Measurements from ENCODE around the gene CFAP53. TPM values are rescaled to one million over a fixed set of nuclear protein-coding genes. Genes with fewer than 3 reads are reported as not detected.

The CFAP53 gene
- total and polyA plus RNA-seq, 4 donors: 1.5 to 4.8 (median 3.6) TPM

- Histone ChIP-seq H3K4me3 (ENCODE audit: low read depth, low read length) (no peak overlapping the region), H3K4me1 (ENCODE audit: control insufficient read depth, insufficient read depth, low read length) (peaks cover 7% of the 10 kb centered on the region), H3K9me3 (ENCODE audit: control insufficient read depth, insufficient read depth, low read length) (no peaks in the 10 kb centered on the region), H3K27me3 (ENCODE audit: control insufficient read depth, insufficient read depth, low read length) (peaks cover 35% of the 10 kb centered on the region), H3K27ac (ENCODE audit: low read depth, low read length) (no peak overlapping the region), H3K36me3 (ENCODE audit: control insufficient read depth, insufficient read depth, low read length) (no peaks in the 10 kb centered on the region)
- WGBS (ENCODE audit: insufficient coverage): 100% methylated on average over 1 of the region's 6 CpGs
- DNase-seq (ENCODE audit: low read depth in 4 of 6, low spot score in 6 of 6): no peak
These were observed 77.6 kb downstream of the CFAP53 start for GRCh38 chr18:50188652-50189051.

- WGBS (ENCODE audit: insufficient coverage): 100% methylated on average over 1 of the region's 3 CpGs
- Histone ChIP-seq H3K4me1 (ENCODE audit: control insufficient read depth, insufficient read depth, low read length) (no peaks in the 10 kb centered on the region), H3K4me3 (ENCODE audit: low read depth, low read length) (no peak overlapping the region), H3K27me3 (ENCODE audit: control insufficient read depth, insufficient read depth, low read length) (peaks cover 26% of the 10 kb centered on the region), H3K9me3 (ENCODE audit: control insufficient read depth, insufficient read depth, low read length) (no peaks in the 10 kb centered on the region), H3K36me3 (ENCODE audit: control insufficient read depth, insufficient read depth, low read length) (no peaks in the 10 kb centered on the region), H3K27ac (ENCODE audit: low read depth, low read length) (no peak overlapping the region)
- DNase-seq (ENCODE audit: low read depth in 4 of 6, low spot score in 6 of 6): no peak
These were observed 78.6 kb downstream of the CFAP53 start for GRCh38 chr18:50187659-50188058.

GRCh38 chr18:50186385-50186784 is 79.9 kb downstream of the CFAP53 start:
- H3K9me3 ChIP-seq (ENCODE audit: control insufficient read depth, insufficient read depth, low read length): no peaks in the 10 kb centered on the region
- WGBS (ENCODE audit: insufficient coverage): no CpG with 5 or more reads among the region's 1 CpG
- H3K27ac ChIP-seq (ENCODE audit: low read depth, low read length): no peak overlapping the region
- H3K4me1 ChIP-seq (ENCODE audit: control insufficient read depth, insufficient read depth, low read length): no peaks in the 10 kb centered on the region
- H3K36me3 ChIP-seq (ENCODE audit: control insufficient read depth, insufficient read depth, low read length): no peaks in the 10 kb centered on the region
- no peak for DNase-seq (ENCODE audit: low read depth in 4 of 6, low spot score in 6 of 6)
- no peak overlapping the region for H3K4me3 ChIP-seq (ENCODE audit: low read depth, low read length)
- peaks cover 14% of the 10 kb centered on the region for H3K27me3 ChIP-seq (ENCODE audit: control insufficient read depth, insufficient read depth, low read length)

GRCh38 chr18:50183556-50183955 is 82.7 kb downstream of the CFAP53 start:
- H3K4me3 ChIP-seq (ENCODE audit: low read depth, low read length): no peak overlapping the region
- DNase-seq (ENCODE audit: low read depth in 4 of 6, low spot score in 6 of 6): no peak
- H3K9me3 ChIP-seq (ENCODE audit: control insufficient read depth, insufficient read depth, low read length): no peaks in the 10 kb centered on the region
- H3K36me3 ChIP-seq (ENCODE audit: control insufficient read depth, insufficient read depth, low read length): no peaks in the 10 kb centered on the region
- H3K27me3 ChIP-seq (ENCODE audit: control insufficient read depth, insufficient read depth, low read length): no peaks in the 10 kb centered on the region
- H3K4me1 ChIP-seq (ENCODE audit: control insufficient read depth, insufficient read depth, low read length): no peaks in the 10 kb centered on the region
- WGBS (ENCODE audit: insufficient coverage): 81% methylated on average over 2 of the region's 5 CpGs
- H3K27ac ChIP-seq (ENCODE audit: low read depth, low read length): no peak overlapping the region

GRCh38 chr18:50182511-50182910 is 83.8 kb downstream of the CFAP53 start:
- H3K27me3 ChIP-seq (ENCODE audit: control insufficient read depth, insufficient read depth, low read length): no peaks in the 10 kb centered on the region
- no peak overlapping the region for H3K27ac ChIP-seq (ENCODE audit: low read depth, low read length)
- no peaks in the 10 kb centered on the region for H3K36me3 ChIP-seq (ENCODE audit: control insufficient read depth, insufficient read depth, low read length)
- H3K9me3 ChIP-seq (ENCODE audit: control insufficient read depth, insufficient read depth, low read length): no peaks in the 10 kb centered on the region
- H3K4me1 ChIP-seq (ENCODE audit: control insufficient read depth, insufficient read depth, low read length): no peaks in the 10 kb centered on the region
- no peak overlapping the region for H3K4me3 ChIP-seq (ENCODE audit: low read depth, low read length)
- DNase-seq (ENCODE audit: low read depth in 4 of 6, low spot score in 6 of 6): peak in 1 of 6 donors; percentile 86
- WGBS (ENCODE audit: insufficient coverage): 80% methylated on average over 1 of the region's 1 CpG

DNA sequence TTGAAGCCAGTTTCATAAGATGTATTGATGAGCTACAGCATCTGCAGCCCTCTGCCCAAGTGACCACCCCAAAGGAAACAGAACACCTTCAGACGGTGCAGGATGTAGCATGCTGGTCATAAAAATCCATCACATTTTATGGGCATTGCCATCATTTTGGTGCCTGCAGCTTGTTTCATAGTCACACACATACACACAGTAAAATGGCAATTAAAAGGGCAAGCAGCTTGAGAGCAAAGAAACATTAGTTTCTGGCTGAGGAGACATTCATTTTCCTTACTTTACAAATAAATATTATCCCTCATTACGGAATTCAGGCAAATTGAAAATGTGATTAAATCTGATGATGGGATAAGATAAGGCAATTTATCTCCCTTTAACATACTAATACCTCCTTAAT is 84.7 kb downstream of the CFAP53 start:
- no peaks in the 10 kb centered on the region for H3K4me1 ChIP-seq (ENCODE audit: control insufficient read depth, insufficient read depth, low read length)
- no peak overlapping the region for H3K27ac ChIP-seq (ENCODE audit: low read depth, low read length)
- H3K36me3 ChIP-seq (ENCODE audit: control insufficient read depth, insufficient read depth, low read length): no peaks in the 10 kb centered on the region
- 40% methylated on average over 1 of the region's 2 CpGs for WGBS (ENCODE audit: insufficient coverage)
- H3K27me3 ChIP-seq (ENCODE audit: control insufficient read depth, insufficient read depth, low read length): no peaks in the 10 kb centered on the region
- H3K9me3 ChIP-seq (ENCODE audit: control insufficient read depth, insufficient read depth, low read length): no peaks in the 10 kb centered on the region
- peak in 1 of 6 donors; percentile 8 for DNase-seq (ENCODE audit: low read depth in 4 of 6, low spot score in 6 of 6)
- H3K4me3 ChIP-seq (ENCODE audit: low read depth, low read length): no peak overlapping the region

DNA sequence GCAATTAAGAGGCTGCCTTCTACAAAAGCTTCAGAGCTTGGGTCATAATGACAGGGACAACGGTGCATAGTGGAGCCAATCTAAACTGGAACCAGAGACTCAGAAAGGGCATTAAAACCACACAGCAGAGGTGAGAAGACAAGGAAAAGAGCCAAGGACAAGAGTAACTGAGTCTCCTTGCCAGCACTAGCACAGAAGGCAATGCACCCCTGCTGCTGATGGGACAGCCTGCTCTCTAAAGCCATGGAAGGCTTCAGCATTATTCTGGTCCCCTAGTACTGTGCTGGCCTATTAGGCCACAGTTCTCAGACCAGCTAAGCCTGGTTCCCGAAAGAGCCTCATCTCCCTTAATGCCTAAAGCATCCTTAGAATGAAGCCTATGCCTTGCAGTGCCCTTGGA is 86.8 kb downstream of the CFAP53 start:
- Histone ChIP-seq H3K4me1 (ENCODE audit: control insufficient read depth, insufficient read depth, low read length) (no peaks in the 10 kb centered on the region), H3K27ac (ENCODE audit: low read depth, low read length) (no peak overlapping the region), H3K27me3 (ENCODE audit: control insufficient read depth, insufficient read depth, low read length) (no peaks in the 10 kb centered on the region), H3K9me3 (ENCODE audit: control insufficient read depth, insufficient read depth, low read length) (no peaks in the 10 kb centered on the region), H3K4me3 (ENCODE audit: low read depth, low read length) (no peak overlapping the region), H3K36me3 (ENCODE audit: control insufficient read depth, insufficient read depth, low read length) (no peaks in the 10 kb centered on the region)
- no peak for DNase-seq (ENCODE audit: low read depth in 4 of 6, low spot score in 6 of 6)
- 96% methylated on average over 2 of the region's 2 CpGs for WGBS (ENCODE audit: insufficient coverage)

- no CpG with 5 or more reads among the region's 3 CpGs for WGBS (ENCODE audit: insufficient coverage)
- Histone ChIP-seq H3K36me3 (ENCODE audit: control insufficient read depth, insufficient read depth, low read length) (no peaks in the 10 kb centered on the region), H3K4me1 (ENCODE audit: control insufficient read depth, insufficient read depth, low read length) (no peaks in the 10 kb centered on the region), H3K27ac (ENCODE audit: low read depth, low read length) (no peak overlapping the region), H3K4me3 (ENCODE audit: low read depth, low read length) (no peak overlapping the region), H3K9me3 (ENCODE audit: control insufficient read depth, insufficient read depth, low read length) (no peaks in the 10 kb centered on the region), H3K27me3 (ENCODE audit: control insufficient read depth, insufficient read depth, low read length) (no peaks in the 10 kb centered on the region)
- no peak for DNase-seq (ENCODE audit: low read depth in 4 of 6, low spot score in 6 of 6)
These were observed 88.9 kb downstream of the CFAP53 start for GRCh38 chr18:50177294-50177992.

Data from spinal cord (tissue), 10 donors.